CD4-positive, alpha-beta T cell treated with Interleukin-12 subunit alpha and Interleukin-12 subunit beta, for 1 hour (primary cell): ENCODE results near the gene SNRNP70.

Experiments used
- DNase-seq: peaks from one replicate; pipeline ENCODE4 v3.0.0-alpha.2; 2020

Gene SNRNP70

GRCh38 chr19:49102303-49102702 is 17.1 kb downstream of the SNRNP70 start:
- DNase-seq, result no peak

- DNase-seq, result no peak
Measured at GRCh38 chr19:49103331-49104085, 18.3 kb downstream of the SNRNP70 start.

GRCh38 chr19:49104229-49104864 is 19.1 kb downstream of the SNRNP70 start:
- DNase-seq, result no peak

- DNase-seq, result peak; percentile 70
Measured at GRCh38 chr19:49106648-49107135, 21.4 kb downstream of the SNRNP70 start.

GRCh38 chr19:49107625-49108459 is 22.6 kb downstream of the SNRNP70 start:
- DNase-seq, result no peak

- DNase-seq, result no peak
Measured at GRCh38 chr19:49109051-49109450, 23.8 kb downstream of the SNRNP70 start.

GRCh38 chr19:49109569-49110233 is 24.4 kb downstream of the SNRNP70 start:
- DNase-seq, result no peak

- DNase-seq, result no peak
Measured at GRCh38 chr19:49110567-49110966, 25.3 kb downstream of the SNRNP70 start.

- DNase-seq, result no peak
Measured at GRCh38 chr19:49111218-49111998, 26.2 kb downstream of the SNRNP70 start.

GRCh38 chr19:49113762-49114629 is 28.7 kb downstream of the SNRNP70 start, which contains the start of gene LIN7B:
TSS of gene LIN7B (plus strand) at chr19:49114370. CDS start at chr19:49114405, 35 bp downstream.
- DNase-seq, result peak; percentile 84

- DNase-seq, result peak; percentile 54
Measured at GRCh38 chr19:49114630-49115363, 29.5 kb downstream of the SNRNP70 start.

- DNase-seq, result no peak
Measured at GRCh38 chr19:49116544-49116943, 31.3 kb downstream of the SNRNP70 start.

- no peak for DNase-seq
Measured at GRCh38 chr19:49117677-49118564, 32.7 kb downstream of the SNRNP70 start.

- DNase-seq, result peak; percentile 98
Measured at GRCh38 chr19:49118565-49119410, 33.5 kb downstream of the SNRNP70 start, which contains the start of gene C19orf73. TSS of gene C19orf73 (minus strand) at chr19:49119143. CDS start at chr19:49119022, 121 bp downstream.

GRCh38 chr19:49119411-49120324 is 34.4 kb downstream of the SNRNP70 start, which contains the start of gene PPFIA3:
TSS of gene PPFIA3 (plus strand) at chr19:49119544. CDS start at chr19:49127874, 8,330 bp downstream.
- DNase-seq, result peak; percentile 35

- DNase-seq, result no peak
Measured at GRCh38 chr19:49120325-49120683, 35.1 kb downstream of the SNRNP70 start.

GRCh38 chr19:49120868-49121267 is 35.6 kb downstream of the SNRNP70 start:
- no peak for DNase-seq
